Stromal cell of bone marrow (primary cell): ENCODE data around the gene KHDC4.

ENCODE experiments used
- DNase-seq: peaks from one replicate; pipeline ENCODE4 v3.0.0-alpha.2; 2012; ENCODE audit warnings: low read depth

The KHDC4 gene

DNA sequence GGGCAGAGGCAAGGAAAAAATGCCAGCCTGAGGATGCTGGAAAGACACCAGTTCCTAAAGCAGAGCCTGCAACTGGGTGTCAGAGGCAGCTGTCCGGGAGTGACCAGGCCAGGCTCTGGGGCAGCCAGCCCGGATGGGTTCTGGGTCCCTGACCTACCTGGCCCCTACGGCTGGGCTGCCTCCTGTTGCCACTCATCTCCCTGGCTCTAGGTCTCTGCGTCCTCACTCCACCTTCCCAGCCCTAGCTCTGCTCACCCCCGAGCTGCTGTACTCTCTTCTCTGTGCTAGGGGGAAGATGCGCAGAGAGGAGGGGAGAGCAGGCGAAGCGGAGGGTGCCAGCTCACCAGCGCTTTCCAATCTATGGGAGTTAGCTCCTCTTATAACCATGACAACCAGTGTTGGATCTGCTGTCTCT, 35.2 kb upstream of the KHDC4 start:
- no peak for DNase-seq

DNA sequence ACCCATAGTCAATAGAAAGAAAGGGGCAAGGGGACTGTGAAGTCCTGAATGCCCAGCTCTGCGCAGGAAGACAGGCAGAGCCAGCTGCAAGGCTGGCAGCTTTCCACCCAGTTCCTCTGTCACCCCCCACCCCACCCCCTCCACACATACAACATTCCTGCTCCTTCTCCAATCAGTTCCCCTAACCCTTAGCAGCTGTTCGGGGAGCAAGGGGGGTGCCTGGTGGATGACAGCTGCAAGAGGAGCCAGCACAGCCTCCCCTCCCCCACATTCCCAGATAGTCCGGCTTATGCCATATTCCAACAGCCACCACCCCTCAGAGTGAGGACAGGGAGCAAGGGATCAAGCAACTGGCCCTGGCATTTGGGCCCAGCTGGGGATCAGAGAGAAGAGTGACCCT, 34.5 kb upstream of the KHDC4 start:
- DNase-seq = no peak

- DNase-seq = no peak
Measured at GRCh38 chr1:155968051-155968400, 33.8 kb upstream of the KHDC4 start.

- no peak for DNase-seq
Measured at GRCh38 chr1:155967341-155968050, 33.3 kb upstream of the KHDC4 start.

- no peak for DNase-seq
Measured at GRCh38 chr1:155966750-155967149, 32.5 kb upstream of the KHDC4 start.

- no peak for DNase-seq
Measured at GRCh38 chr1:155966135-155966534, 31.9 kb upstream of the KHDC4 start.

DNA sequence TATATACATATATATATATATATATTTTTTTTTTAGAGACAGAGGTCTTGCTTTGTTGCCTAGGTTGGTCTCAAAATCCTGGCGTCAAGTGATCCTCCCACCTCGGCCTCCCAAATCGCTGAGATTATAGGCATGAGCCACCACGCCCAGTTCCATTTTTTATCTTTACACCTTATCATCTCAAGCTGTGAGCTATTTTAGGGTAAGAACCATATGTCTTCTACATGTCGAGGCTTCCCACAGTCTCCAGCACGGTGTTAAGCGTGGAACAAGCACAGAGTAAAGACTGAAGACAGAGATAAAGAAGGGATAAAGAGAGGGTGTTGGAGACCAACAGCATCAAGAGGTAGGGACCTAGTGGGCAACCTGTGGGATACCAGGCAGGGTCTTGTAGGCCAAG, 30.0 kb upstream of the KHDC4 start:
- DNase-seq = no peak

- no peak for DNase-seq
Measured at GRCh38 chr1:155962599-155963211, 28.5 kb upstream of the KHDC4 start.

- DNase-seq = peak; percentile 90
Measured at GRCh38 chr1:155961937-155962336, 27.7 kb upstream of the KHDC4 start.

GRCh38 chr1:155960081-155960745, 26.0 kb upstream of the KHDC4 start:
- DNase-seq = no peak

DNA sequence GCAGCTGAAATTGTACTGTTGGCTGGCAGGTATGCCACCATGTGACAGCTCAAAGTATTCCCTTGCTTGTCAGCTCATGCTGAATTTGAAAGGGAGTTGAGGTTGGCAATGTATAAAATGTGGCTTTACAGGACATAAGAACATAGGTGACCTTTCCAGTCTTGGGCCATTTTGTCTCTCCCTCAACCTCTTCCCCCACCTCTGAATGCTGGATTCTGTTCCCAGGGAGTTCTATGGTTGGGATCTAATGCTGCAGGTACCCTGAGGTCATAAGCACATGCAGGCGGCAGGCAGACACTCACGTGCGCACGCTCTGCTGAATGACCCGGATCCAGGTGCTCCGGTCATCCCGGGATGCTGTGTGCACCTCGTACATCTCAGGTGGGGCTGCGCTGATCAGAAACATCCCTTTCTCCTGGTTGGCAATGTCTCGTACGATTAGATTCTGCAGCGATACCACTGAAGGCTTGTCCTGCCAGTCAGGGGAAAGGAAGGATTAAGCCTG, 23.2 kb upstream of the KHDC4 start:
- DNase-seq = no peak

DNA sequence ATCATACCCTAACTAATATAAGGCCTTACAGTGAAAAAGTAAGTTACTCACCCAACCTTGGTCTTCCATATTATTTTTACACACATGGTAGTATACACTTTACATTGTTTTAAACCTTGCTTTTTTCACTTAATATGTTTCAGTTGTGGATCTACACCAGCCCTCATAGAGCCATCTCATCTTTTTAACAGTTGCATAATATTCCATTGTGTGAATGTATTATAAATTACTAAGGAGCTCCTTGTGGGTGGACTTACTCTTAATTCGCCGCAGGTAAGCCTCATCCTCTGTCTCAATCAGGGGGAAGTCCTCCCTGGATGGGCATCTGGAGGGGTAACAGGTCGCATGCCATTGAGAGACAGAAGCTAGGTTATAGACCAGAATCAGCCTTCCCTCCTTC, 20.4 kb upstream of the KHDC4 start:
- DNase-seq = no peak

GRCh38 chr1:155952505-155952890, 18.3 kb upstream of the KHDC4 start:
- no peak for DNase-seq

DNA sequence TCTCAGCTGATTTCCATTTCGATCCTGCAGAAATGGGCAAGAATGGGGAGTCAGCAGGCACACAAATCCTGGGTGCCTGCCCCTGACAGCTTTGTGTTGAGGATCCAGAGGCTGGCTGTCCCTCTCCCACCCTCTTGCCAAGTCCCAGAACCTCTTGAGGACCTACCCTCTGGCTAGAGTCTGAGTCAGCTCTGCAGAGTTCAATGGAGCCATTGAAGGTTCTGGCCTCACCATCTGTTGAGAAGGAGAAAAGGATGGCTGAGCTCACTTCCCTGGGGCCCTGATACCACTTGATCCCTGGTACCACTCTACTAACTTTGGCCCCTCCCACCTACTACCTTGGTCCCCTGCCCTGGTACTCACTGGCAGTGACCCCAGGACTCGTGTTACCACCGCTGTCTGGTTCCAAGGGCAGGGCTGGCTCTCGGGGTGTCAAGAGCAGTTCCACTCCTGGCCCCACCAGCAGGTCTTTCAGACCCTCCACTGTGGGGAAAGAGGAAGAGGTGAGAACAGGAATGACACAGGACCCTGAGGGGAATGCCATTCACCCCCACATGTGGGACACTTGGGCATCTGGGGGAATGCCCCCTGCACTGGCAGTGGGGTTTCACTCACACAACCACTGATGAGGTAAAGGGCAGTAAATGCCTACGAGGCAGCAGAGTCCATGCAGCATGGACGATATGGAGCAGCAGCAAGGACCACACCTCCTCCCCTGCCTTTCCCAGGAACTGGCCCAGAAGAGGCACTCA, 17.7 kb upstream of the KHDC4 start:
- DNase-seq = no peak

DNA sequence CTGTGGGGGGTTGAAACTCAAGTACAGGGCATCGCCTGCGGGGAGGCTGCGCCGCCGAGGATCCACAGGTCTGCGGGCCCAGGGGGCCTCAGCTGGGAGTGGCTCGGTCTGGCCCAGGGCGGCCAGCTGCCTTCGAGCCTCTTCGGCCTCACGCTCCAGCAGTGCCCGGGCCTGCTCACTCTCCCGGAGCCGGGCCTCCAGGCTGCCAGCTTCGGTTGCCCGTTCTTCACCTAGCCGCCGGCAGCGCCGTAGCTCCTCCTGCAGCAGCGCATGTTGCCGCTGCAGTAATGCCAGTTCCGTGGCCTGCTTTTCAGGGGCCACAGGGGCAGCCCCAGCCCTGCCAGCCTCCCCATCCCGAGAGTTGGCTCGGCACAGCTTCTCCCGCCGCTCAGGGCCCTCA, 16.6 kb upstream of the KHDC4 start:
- no peak for DNase-seq

- no peak for DNase-seq
Measured at GRCh38 chr1:155947741-155948140, 13.5 kb upstream of the KHDC4 start.

GRCh38 chr1:155947292-155947691, 13.1 kb upstream of the KHDC4 start:
- DNase-seq = no peak

DNA sequence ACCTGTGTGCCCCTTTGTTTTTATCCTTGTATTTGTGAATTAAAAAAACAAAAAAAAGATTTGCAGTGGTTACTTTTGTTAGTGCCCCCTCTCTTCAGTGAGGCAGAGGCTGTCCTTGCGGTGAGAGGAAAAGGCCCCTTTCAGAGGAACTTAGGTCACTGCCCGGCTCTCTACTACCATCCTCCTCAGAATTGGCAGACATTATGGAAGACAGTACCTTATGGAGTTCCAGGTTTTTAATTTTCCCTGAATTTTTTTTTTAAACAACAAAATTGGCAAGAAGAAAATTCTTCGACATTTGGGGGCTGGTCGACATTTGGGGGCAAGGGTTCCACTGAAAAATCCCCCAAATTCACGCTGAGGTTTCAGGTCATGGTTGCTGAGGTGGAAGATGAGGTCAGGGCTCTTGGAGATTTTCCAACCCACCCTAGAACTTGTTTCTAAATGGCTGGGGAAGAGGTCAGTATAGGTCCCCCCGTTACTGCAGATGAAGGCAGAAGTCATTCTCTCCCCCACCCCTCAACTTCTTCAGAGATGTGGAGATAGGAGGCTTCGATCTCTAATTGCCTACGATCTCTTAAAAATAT, 12.5 kb upstream of the KHDC4 start:
- no peak for DNase-seq

- no peak for DNase-seq
Measured at GRCh38 chr1:155944444-155944799, 10.2 kb upstream of the KHDC4 start.

DNA sequence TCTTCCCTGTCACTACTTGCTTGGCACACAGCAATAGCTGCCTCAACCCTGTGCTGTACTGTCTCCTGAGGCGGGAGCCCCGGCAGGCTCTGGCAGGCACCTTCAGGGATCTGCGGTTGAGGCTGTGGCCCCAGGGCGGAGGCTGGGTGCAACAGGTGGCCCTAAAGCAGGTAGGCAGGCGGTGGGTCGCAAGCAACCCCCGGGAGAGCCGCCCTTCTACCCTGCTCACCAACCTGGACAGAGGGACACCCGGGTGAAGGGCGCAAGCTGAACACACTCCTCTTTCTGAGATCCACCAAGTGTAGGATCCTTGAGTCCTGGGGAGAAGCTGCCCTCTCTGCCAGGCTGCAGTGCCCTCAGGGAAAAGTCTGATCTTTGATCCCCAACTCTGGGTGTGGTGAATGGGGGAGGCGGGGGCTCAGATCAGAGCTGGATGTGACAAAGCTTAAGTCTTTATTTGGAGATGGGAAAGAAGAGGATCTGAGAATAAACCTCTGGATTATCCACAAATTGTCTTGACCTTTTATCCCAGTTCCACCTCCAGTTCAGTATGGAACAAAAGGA, 8.4 kb upstream of the KHDC4 start:
- DNase-seq = no peak

GRCh38 chr1:155941845-155942531, 7.8 kb upstream of the KHDC4 start:
- DNase-seq = no peak
